Stomach (tissue), 4 donors: ENCODE data around the gene STUM.

Experiments used
- CTCF ChIP-seq, 7 experiments: fragments of 450-650 bp in 4 of 7; fragments of 200-600 bp in 3 of 7; sonication (generic) in 3 of 7; IDR thresholded peaks; one replicate each; pipeline ENCODE4 v1.5.1; 2016 to 2019; ENCODE audit warnings: antibody characterized with exemption in 7 of 7, control low read depth in 2 of 7, mild to moderate bottlenecking in 1 of 7
- POLR2AphosphoS5 ChIP-seq, 3 donors: sonication (generic); formaldehyde crosslinking; IDR thresholded peaks; one replicate each; pipeline ENCODE4 v1.6.1; 2016; ENCODE audit warnings: antibody characterized with exemption in 3 of 3

- TF ChIP-seq CTCF (IDR thresholded peaks at IDR 0.05) = no peak
- TF ChIP-seq POLR2AphosphoS5 (IDR thresholded peaks at IDR 0.05) = no peak
These were observed 99.9 kb downstream of the STUM start for GRCh38 chr1:226648421-226648820.
